Left forelimb (tissue), 1 donor: Measurements from ENCODE around the gene NID1.
"Not testable (repeated sequence)": the region's sequence is repeated elsewhere in the genome, so short reads cannot be mapped to it uniquely, and the experiment has no call there.

Source experiments
- DNase-seq: peaks from one replicate; pipeline ENCODE4 v3.0.0-alpha.2; 2018; ENCODE audit warnings: low spot score

Gene NID1

GRCh38 chr1:236030534-236030933, 34.4 kb downstream of the NID1 start:
- DNase-seq, result no peak

GRCh38 chr1:236029428-236029940, 35.4 kb downstream of the NID1 start:
- no peak for DNase-seq

GRCh38 chr1:236027104-236027503, 37.8 kb downstream of the NID1 start:
- no peak for DNase-seq

- no peak for DNase-seq
Measured at GRCh38 chr1:236025836-236026235, 39.1 kb downstream of the NID1 start.

GRCh38 chr1:236024641-236025040, 40.2 kb downstream of the NID1 start:
- no peak for DNase-seq

GRCh38 chr1:236023926-236024565, 40.8 kb downstream of the NID1 start:
- no peak for DNase-seq

- no peak for DNase-seq
Measured at GRCh38 chr1:236021424-236022135, 43.3 kb downstream of the NID1 start.

- DNase-seq, result no peak
Measured at GRCh38 chr1:236020359-236021219, 44.3 kb downstream of the NID1 start.

GRCh38 chr1:236018885-236019453, 45.9 kb downstream of the NID1 start:
- peak; percentile 75 for DNase-seq

GRCh38 chr1:236016782-236017400, 48.0 kb downstream of the NID1 start:
- DNase-seq, result no peak

- no peak for DNase-seq
Measured at GRCh38 chr1:236016083-236016482, 48.8 kb downstream of the NID1 start.

- DNase-seq, result no peak
Measured at GRCh38 chr1:236015539-236015938, 49.4 kb downstream of the NID1 start.

- no peak for DNase-seq
Measured at GRCh38 chr1:236013330-236013729, 51.6 kb downstream of the NID1 start.

GRCh38 chr1:236011641-236012040, 53.2 kb downstream of the NID1 start:
- DNase-seq, result no peak

- DNase-seq, result no peak
Measured at GRCh38 chr1:236010443-236010842, 54.4 kb downstream of the NID1 start.

- DNase-seq, result no peak
Measured at GRCh38 chr1:236009857-236010256, 55.0 kb downstream of the NID1 start.

- DNase-seq, result no peak
Measured at GRCh38 chr1:236009191-236009590, 55.7 kb downstream of the NID1 start.

- peak; percentile 12 for DNase-seq
Measured at GRCh38 chr1:236007781-236008180, 57.1 kb downstream of the NID1 start.

GRCh38 chr1:236003058-236003457, 61.8 kb downstream of the NID1 start:
- not testable (repeated sequence) for DNase-seq

GRCh38 chr1:236002572-236002971, 62.3 kb downstream of the NID1 start:
- DNase-seq, result peak; percentile 11

GRCh38 chr1:236002025-236002390, 62.9 kb downstream of the NID1 start:
- DNase-seq, result no peak

GRCh38 chr1:236000781-236001180, 64.1 kb downstream of the NID1 start:
- peak; percentile 41 for DNase-seq
